HG03520 (cell line): ENCODE results near the gene PISD.

ENCODE experiments used
- ATAC-seq: cut with Tn5 transposase; IDR thresholded peaks from one replicate; pipeline ENCODE4 v1.9.1; 2021; ENCODE audit warnings: mild to moderate bottlenecking, moderate library complexity; ENCODE audit not compliant: unreplicated experiment

The PISD gene

GRCh38 chr22:31652911-31653684 lies 8.9 kb downstream of the PISD start:
- ATAC-seq = no peak

- ATAC-seq = no peak
Observed at GRCh38 chr22:31652088-31652487, 9.9 kb downstream of the PISD start.

GRCh38 chr22:31651664-31652063 lies 10.4 kb downstream of the PISD start:
- ATAC-seq = no peak

- no peak for ATAC-seq
Observed at GRCh38 chr22:31650391-31650790, 11.6 kb downstream of the PISD start.

- no peak for ATAC-seq
Observed at GRCh38 chr22:31647523-31648320, 14.3 kb downstream of the PISD start.

GRCh38 chr22:31647066-31647465 lies 14.9 kb downstream of the PISD start:
- no peak for ATAC-seq

GRCh38 chr22:31646186-31647019 lies 15.6 kb downstream of the PISD start:
- no peak for ATAC-seq

GRCh38 chr22:31639436-31640039 lies 22.5 kb downstream of the PISD start:
- ATAC-seq = no peak

- ATAC-seq = no peak
Observed at GRCh38 chr22:31637891-31638618, 24.0 kb downstream of the PISD start.

GRCh38 chr22:31637447-31637890 lies 24.5 kb downstream of the PISD start:
- ATAC-seq = peak; percentile 49

- ATAC-seq = no peak
Observed at GRCh38 chr22:31635638-31636306, 26.2 kb downstream of the PISD start.

- ATAC-seq = no peak
Observed at GRCh38 chr22:31631436-31631835, 30.6 kb downstream of the PISD start.

GRCh38 chr22:31630331-31631329 lies 31.4 kb downstream of the PISD start:
- ATAC-seq = peak; percentile 39

- ATAC-seq = no peak
Observed at GRCh38 chr22:31629741-31630184, 32.3 kb downstream of the PISD start.

- ATAC-seq = no peak
Observed at GRCh38 chr22:31628969-31629708, 32.9 kb downstream of the PISD start.

- ATAC-seq = no peak
Observed at GRCh38 chr22:31628362-31628761, 33.7 kb downstream of the PISD start.

GRCh38 chr22:31627223-31627731 lies 34.7 kb downstream of the PISD start:
- no peak for ATAC-seq
